ENCODE results near the gene CEP41.

The CEP41 gene

GRCh38 chr7:130383187-130383980 is 57.4 kb downstream of the CEP41 start:
- no peak overlapping the region for H3K4me3 ChIP-seq (ENCODE audit: low read depth, low read length)
- TF ChIP-seq, protein P1, sequence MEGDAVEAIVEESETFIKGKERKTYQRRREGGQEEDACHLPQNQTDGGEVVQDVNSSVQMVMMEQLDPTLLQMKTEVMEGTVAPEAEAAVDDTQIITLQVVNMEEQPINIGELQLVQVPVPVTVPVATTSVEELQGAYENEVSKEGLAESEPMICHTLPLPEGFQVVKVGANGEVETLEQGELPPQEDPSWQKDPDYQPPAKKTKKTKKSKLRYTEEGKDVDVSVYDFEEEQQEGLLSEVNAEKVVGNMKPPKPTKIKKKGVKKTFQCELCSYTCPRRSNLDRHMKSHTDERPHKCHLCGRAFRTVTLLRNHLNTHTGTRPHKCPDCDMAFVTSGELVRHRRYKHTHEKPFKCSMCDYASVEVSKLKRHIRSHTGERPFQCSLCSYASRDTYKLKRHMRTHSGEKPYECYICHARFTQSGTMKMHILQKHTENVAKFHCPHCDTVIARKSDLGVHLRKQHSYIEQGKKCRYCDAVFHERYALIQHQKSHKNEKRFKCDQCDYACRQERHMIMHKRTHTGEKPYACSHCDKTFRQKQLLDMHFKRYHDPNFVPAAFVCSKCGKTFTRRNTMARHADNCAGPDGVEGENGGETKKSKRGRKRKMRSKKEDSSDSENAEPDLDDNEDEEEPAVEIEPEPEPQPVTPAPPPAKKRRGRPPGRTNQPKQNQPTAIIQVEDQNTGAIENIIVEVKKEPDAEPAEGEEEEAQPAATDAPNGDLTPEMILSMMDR (IDR thresholded peaks at IDR 0.05; ENCODE audit: low read depth, low read length), result no peak

DNA sequence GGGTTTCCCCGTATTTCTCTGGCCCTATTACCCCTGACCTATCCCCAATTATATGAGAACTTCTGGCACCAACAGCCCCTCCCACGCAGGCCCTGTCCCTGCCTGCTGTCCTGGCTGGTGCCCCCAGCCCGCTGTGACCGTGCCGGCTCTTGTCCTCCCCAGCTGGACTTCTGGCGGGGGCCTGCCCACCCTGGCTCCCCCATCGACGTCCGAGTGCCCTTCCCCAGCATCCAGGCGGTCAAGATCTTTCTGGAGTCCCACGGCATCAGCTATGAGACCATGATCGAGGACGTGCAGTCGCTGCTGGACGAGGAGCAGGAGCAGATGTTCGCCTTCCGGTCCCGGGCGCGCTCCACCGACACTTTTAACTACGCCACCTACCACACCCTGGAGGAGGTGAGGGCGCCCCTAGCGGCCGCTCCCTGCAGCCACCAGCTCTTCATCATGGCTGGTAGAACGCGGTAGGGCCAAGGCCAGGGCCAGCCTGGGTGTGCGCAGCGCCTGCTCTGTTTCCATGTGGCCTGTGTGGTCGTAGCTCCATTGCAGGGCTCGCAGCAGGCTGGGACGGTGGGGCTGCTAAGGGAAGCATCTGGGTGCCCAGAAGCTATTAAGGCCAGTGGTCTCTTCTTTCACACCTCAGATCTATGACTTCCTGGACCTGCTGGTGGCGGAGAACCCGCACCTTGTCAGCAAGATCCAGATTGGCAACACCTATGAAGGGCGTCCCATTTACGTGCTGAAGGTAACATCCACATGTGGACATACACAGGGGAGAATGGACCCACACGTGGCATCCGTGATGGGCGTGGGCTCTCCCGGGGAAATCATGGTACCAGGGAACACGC is 59.1 kb downstream of the CEP41 start:
- TF ChIP-seq, protein P1 (IDR thresholded peaks at IDR 0.05; ENCODE audit: low read depth, low read length), result no peak

DNA sequence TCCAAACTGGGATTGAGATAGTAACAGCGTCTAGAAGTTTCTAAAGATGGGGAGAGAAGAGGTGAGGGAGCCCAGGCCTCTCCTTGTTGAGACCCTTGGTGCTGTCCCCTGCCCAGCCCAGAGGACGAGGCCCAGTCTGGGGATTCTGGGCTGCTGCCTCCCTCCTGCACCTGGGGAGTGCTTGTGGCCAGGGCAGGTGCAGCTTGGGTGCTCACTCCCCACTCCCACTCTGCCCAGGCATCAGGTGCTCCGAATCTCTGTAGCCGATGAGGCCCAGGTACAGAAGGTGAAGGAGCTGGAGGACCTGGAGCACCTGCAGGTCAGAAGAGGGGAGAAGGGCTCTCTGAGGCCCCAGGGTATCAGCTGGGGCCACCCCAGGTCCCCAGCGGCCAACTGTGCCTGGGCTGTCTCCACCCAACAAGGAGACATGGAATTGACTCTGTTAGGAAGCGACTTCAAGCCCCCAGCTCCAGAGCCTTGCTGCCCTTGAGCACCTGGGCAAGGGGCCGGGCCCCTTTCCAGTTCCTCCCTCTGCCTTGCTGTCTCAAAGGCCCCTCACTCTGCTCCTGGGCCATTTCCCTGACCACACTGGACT is 59.9 kb downstream of the CEP41 start:
- TF ChIP-seq, protein P1 (IDR thresholded peaks at IDR 0.05; ENCODE audit: low read depth, low read length), result no peak
- H3K4me3 ChIP-seq (ENCODE audit: low read depth, low read length), result no peak overlapping the region

More for the DNA sequence above, 59.1 kb downstream of the CEP41 start:
- H3K4me3 ChIP-seq (ENCODE audit: low read depth, low read length), result no peak overlapping the region

GRCh38 chr7:130379921-130380860 is 60.6 kb downstream of the CEP41 start, which contains the start of gene CPA1:
CPA1 (plus strand) TSS chr7:130380494; CDS start chr7:130380521, 27 bp downstream.
- TF ChIP-seq, protein P1 (IDR thresholded peaks at IDR 0.05; ENCODE audit: low read depth, low read length), result no peak
- H3K4me3 ChIP-seq (ENCODE audit: low read depth, low read length), result no peak within 1 kb of the TSS

DNA sequence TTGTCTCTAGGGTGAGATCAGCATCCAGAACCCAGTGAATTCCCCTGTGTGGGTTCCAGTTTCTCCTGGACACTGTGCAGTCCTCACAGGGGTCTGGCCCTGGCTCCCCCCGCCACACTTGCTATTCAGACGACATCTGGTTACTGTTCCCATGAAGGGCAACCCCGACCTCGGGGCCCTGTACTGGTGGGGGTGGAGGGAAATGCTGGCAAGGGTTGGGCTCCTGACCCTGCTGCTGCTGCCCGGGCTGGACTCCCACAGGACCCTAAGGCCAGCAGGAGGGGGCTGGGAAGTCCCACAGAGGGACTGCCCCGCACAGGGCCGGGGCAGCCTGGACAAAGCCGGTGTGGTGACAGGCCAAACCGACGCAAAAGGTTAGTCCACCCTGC is 61.3 kb downstream of the CEP41 start:
- H3K4me3 ChIP-seq (ENCODE audit: low read depth, low read length), result no peak overlapping the region
- TF ChIP-seq, protein P1 (IDR thresholded peaks at IDR 0.05; ENCODE audit: low read depth, low read length), result no peak

DNA sequence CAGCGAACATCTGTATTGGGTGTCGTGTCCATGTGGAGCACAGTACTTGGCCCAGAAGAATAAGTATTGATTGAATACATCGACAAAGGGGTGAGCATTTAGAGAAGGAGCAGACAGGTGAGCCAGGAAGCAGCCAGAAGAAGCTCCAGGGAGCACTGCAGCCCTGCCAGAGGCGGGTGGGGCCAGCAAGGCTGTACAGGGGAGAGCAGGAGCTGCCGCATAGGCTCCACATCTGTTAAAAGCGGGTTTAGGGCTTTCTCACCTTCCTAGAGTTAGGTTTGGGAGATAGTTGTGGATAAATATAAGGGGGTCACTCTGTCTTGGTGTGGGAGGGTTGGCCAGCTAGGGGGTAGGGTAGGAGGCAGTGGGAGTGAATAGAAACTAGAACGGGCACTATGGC is 61.8 kb downstream of the CEP41 start:
- no peak overlapping the region for H3K4me3 ChIP-seq (ENCODE audit: low read depth, low read length)
- TF ChIP-seq, protein P1 (IDR thresholded peaks at IDR 0.05; ENCODE audit: low read depth, low read length), result no peak

Measured in WI38 (cell line).